ENCODE results near the gene ERF. TPM values are rescaled to one million over a fixed set of nuclear protein-coding genes. Genes with fewer than 3 reads are reported as not detected.

The ERF gene
- total RNA-seq, 2 donors from 2014 or later, result 29.5 to 47.8 TPM

GRCh38 chr19:42203700-42204099 is 51.2 kb downstream of the ERF start:
- H3K4me3 Mint-ChIP-seq, result no peak overlapping the region
- no peaks in the 10 kb centered on the region for H3K9me3 Mint-ChIP-seq
- DNase-seq (ENCODE audit: low spot score), result no peak
- peaks cover 68 to 77% of the 10 kb centered on the region in 2 donors for H3K4me1 Mint-ChIP-seq (ENCODE audit: low read depth in 2 of 2)
- H3K27me3 Mint-ChIP-seq, result no peaks in the 10 kb centered on the region
- H3K36me3 Mint-ChIP-seq, result peaks cover 16% of the 10 kb centered on the region
- peak overlapping the region; percentile 95 to 96 for H3K27ac Mint-ChIP-seq
- no peak for ATAC-seq

- Mint-ChIP-seq H3K36me3 (peaks cover 6% of the 10 kb centered on the region), H3K4me1 (ENCODE audit: low read depth in 2 of 2) (peaks cover 63 to 70% of the 10 kb centered on the region in 2 donors), H3K27me3 (no peaks in the 10 kb centered on the region), H3K9me3 (no peaks in the 10 kb centered on the region), H3K27ac (peak overlapping the region; percentile 95 to 96), H3K4me3 (peak overlapping the region; percentile 83)
- DNase-seq (ENCODE audit: low spot score) (no peak), ATAC-seq (no peak)
Observed at GRCh38 chr19:42202290-42202880, 52.5 kb downstream of the ERF start.

- H3K36me3 Mint-ChIP-seq, result peaks cover 6% of the 10 kb centered on the region
- peaks cover 68 to 74% of the 10 kb centered on the region in 2 donors for H3K4me1 Mint-ChIP-seq (ENCODE audit: low read depth in 2 of 2)
- DNase-seq (ENCODE audit: low spot score) (peak; percentile 87), ATAC-seq (peak; percentile 73 to 81)
- peak overlapping the region; percentile 83 for H3K4me3 Mint-ChIP-seq
- no peaks in the 10 kb centered on the region for H3K9me3 Mint-ChIP-seq
- no peaks in the 10 kb centered on the region for H3K27me3 Mint-ChIP-seq
- H3K27ac Mint-ChIP-seq, result peak overlapping the region; percentile 95 to 96
Observed at GRCh38 chr19:42201489-42202289, 53.2 kb downstream of the ERF start.

GRCh38 chr19:42200116-42200715 is 54.7 kb downstream of the ERF start:
- H3K9me3 Mint-ChIP-seq, result no peaks in the 10 kb centered on the region
- DNase-seq (ENCODE audit: low spot score), result no peak
- ATAC-seq, result no peak
- peaks cover 62 to 76% of the 10 kb centered on the region in 2 donors for H3K4me1 Mint-ChIP-seq (ENCODE audit: low read depth in 2 of 2)
- H3K4me3 Mint-ChIP-seq, result peak overlapping the region; percentile 83
- no peaks in the 10 kb centered on the region for H3K27me3 Mint-ChIP-seq
- peaks cover 6% of the 10 kb centered on the region for H3K36me3 Mint-ChIP-seq
- H3K27ac Mint-ChIP-seq, result peak overlapping the region; percentile 95 to 96

GRCh38 chr19:42199440-42200115 is 55.4 kb downstream of the ERF start:
- peak; percentile 70 to 71 for ATAC-seq
- Mint-ChIP-seq H3K9me3 (no peaks in the 10 kb centered on the region), H3K4me3 (peak overlapping the region; percentile 83), H3K27me3 (no peaks in the 10 kb centered on the region), H3K27ac (peak overlapping the region; percentile 95 to 96), H3K4me1 (ENCODE audit: low read depth in 2 of 2) (peaks cover 62 to 70% of the 10 kb centered on the region in 2 donors), H3K36me3 (peaks cover 6% of the 10 kb centered on the region)
- peak; percentile 80 for DNase-seq (ENCODE audit: low spot score)

GRCh38 chr19:42198676-42199439 is 56.1 kb downstream of the ERF start:
- H3K36me3 Mint-ChIP-seq, result peaks cover 12% of the 10 kb centered on the region
- peak; percentile 78 to 79 for ATAC-seq
- H3K27me3 Mint-ChIP-seq, result no peaks in the 10 kb centered on the region
- peak overlapping the region; percentile 95 to 96 for H3K27ac Mint-ChIP-seq
- H3K4me1 Mint-ChIP-seq (ENCODE audit: low read depth in 2 of 2), result peaks cover 68 to 70% of the 10 kb centered on the region in 2 donors
- DNase-seq (ENCODE audit: low spot score), result peak; percentile 85
- peak overlapping the region; percentile 83 for H3K4me3 Mint-ChIP-seq
- H3K9me3 Mint-ChIP-seq, result no peaks in the 10 kb centered on the region

Other genes with a start within 250 kb of the ERF start
- 1 to 10 TPM in 1 of 2 donors, under 1 TPM in 1; 0.21 to 1.0 TPM for gene GRIK5, start 184.9 kb downstream of the ERF start, total RNA-seq
- gene ZNF574, start 179.0 kb downstream of the ERF start, total RNA-seq, result 10 to 100 TPM; 14.2 to 16.1 TPM
- gene POU2F2, start 122.7 kb downstream of the ERF start, total RNA-seq, result 10 to 100 TPM; 21.6 to 30.5 TPM
- 10 to 100 TPM; 28.5 to 33.2 TPM for gene DEDD2, start 37.5 kb downstream of the ERF start, total RNA-seq
- 10 to 100 TPM; 18.5 to 23.7 TPM for gene ZNF526, start 34.8 kb downstream of the ERF start, total RNA-seq
- 10 to 100 TPM; 51.1 to 52.8 TPM for gene GSK3A, start 12.5 kb downstream of the ERF start, total RNA-seq
- gene CIC, start 14.1 kb upstream of the ERF start, total RNA-seq, result 100 to 1,000 TPM; 110 to 115 TPM
- gene PRR19, start 47.0 kb upstream of the ERF start, total RNA-seq, result 1 to 10 TPM in 1 of 2 donors, under 1 TPM in 1; 0.64 to 1.0 TPM
- gene PAFAH1B3, start 47.5 kb upstream of the ERF start, total RNA-seq, result 10 to 100 TPM; 16.9 to 40.2 TPM
- 1 to 10 TPM; 1.4 to 1.6 TPM for gene TMEM145, start 58.2 kb upstream of the ERF start, total RNA-seq
- gene MEGF8, start 70.5 kb upstream of the ERF start, total RNA-seq, result 10 to 100 TPM; 12.1 to 20.1 TPM
- not detected for gene CNFN, start 135.2 kb upstream of the ERF start, total RNA-seq
- 10 to 100 TPM; 25.1 to 31.5 TPM for gene LIPE, start 172.3 kb upstream of the ERF start, total RNA-seq
- not detected for gene CXCL17, start 187.8 kb upstream of the ERF start, total RNA-seq

All from natural killer cell treated with Interleukin-12 subunit alpha and Interleukin-12 subunit beta and Interleukin-15 and Interleukin-18, amount 100 ng/mL, for 72 hours (primary cell).